OCI-LY7 (cell line): ENCODE results near the gene DNAH14.

ENCODE experiments used
- EZH2phosphoT487 ChIP-seq: fragments of 200-600 bp; sonication (generic); IDR thresholded peaks from 2 replicates; pipeline ENCODE4 v1.6.1; 2018; ENCODE audit warnings: low read depth, borderline replicate concordance, mild to moderate bottlenecking, mixed run types, antibody characterized with exemption, low read length, moderate library complexity, mixed read lengths
- TF ChIP-seq, protein P1 (sequence below): fragments of 200-600 bp; sonication (generic); conservative IDR thresholded peaks from 2 replicates; pipeline ENCODE4 v1.5.1; 2014; ENCODE audit warnings: mild to moderate bottlenecking, antibody characterized with exemption, low read length, moderate library complexity, mixed read lengths

DNA sequence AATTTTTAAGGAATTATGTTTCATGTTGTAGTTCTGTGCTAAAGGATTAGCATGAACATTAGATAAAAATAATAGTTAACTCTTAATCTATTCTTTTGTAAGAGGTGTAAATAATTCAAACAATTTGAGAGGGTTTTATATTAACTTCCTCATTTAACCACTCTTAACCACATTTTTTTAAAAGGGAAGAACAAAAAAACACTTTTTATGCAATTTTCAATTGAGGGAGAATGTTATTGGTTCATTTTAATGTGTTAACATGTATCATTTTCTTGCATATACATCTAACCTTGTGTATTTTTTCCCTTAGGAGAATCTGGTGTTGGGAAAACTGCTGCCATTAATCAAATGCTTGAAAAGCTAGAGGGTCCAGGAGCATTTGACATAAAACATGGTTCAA lies 329.3 kb downstream of the DNAH14 start:
- TF ChIP-seq, protein P1, sequence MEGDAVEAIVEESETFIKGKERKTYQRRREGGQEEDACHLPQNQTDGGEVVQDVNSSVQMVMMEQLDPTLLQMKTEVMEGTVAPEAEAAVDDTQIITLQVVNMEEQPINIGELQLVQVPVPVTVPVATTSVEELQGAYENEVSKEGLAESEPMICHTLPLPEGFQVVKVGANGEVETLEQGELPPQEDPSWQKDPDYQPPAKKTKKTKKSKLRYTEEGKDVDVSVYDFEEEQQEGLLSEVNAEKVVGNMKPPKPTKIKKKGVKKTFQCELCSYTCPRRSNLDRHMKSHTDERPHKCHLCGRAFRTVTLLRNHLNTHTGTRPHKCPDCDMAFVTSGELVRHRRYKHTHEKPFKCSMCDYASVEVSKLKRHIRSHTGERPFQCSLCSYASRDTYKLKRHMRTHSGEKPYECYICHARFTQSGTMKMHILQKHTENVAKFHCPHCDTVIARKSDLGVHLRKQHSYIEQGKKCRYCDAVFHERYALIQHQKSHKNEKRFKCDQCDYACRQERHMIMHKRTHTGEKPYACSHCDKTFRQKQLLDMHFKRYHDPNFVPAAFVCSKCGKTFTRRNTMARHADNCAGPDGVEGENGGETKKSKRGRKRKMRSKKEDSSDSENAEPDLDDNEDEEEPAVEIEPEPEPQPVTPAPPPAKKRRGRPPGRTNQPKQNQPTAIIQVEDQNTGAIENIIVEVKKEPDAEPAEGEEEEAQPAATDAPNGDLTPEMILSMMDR: no peak
- no peak for TF ChIP-seq EZH2phosphoT487
